NB4 (cell line): Measurements from ENCODE around the gene ZNF524.

Experiments
- CTCF ChIP-seq: IDR thresholded peaks from one replicate; pipeline ENCODE4 v1.5.1; 2012; ENCODE audit warnings: low read depth, low read length
- MYC ChIP-seq: IDR thresholded peaks from 2 replicates; pipeline ENCODE4 v1.6.1; 2011; ENCODE audit warnings: low read depth, low read length

DNA sequence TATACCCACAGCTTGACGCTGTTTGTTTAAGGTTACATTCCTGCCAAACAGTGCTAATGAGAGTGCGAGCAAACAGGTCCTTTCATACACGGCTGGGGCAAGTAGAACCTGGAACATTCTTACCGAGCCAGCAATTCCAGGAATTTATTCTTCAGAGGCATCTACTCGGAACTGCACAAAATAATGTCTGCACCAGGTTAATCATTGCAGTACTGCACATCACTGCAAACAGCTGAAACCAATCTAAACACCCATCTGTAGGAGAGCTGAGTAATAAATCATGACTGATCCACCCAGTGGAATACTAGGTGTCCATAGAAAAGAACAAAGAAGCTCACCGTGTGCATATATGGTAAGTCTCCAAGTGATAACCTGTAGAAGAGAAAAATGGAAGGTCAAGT lies 18.3 kb upstream of the ZNF524 start:
- TF ChIP-seq CTCF: no peak
- no peak for TF ChIP-seq MYC
